ENCODE results near the gene MBNL2.

Gene MBNL2

GRCh38 chr13:97381189-97381588 lies 159.1 kb downstream of the MBNL2 start:
- DNase-seq (ENCODE audit: low read depth, low spot score) = no peak

DNA sequence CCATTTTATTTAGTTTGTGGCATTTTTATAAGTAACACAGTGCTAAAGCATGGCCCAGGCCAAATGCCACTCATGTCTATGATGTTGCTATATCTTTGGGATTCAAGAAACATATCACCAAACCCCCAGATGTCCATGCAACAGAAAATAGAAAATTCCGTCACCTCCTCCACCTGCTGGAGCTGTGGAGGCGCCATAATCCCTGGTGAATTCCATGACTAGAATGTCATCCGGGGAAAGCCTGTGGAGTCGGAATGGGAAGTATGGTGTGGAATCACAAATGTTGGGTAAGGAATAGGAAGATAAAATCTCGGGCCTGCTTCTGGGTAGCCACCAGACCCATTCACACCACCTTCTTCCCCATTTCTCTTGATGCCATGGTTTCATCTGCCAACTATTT lies 160.1 kb downstream of the MBNL2 start:
- DNase-seq (ENCODE audit: low read depth, low spot score) = no peak

DNA sequence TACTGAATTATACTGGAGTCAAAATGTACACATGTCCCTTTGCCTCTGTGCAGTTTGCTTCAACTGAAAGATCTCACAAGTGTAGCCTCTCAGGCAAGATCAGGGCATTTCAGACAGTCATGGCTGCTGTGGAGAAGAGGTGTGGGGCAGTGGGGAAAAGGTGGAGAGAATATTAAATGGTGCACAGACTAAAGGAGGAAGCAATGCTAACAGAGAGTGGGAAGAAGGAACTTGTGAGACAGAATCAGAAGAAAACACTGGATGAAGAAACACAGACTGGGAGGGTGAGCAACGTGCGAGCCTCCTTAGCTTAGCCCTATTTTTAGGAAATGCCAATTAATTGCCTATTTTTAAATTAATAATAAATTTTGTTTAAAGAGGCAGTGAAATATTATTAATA lies 162.2 kb downstream of the MBNL2 start:
- DNase-seq (ENCODE audit: low read depth, low spot score) = no peak

DNA sequence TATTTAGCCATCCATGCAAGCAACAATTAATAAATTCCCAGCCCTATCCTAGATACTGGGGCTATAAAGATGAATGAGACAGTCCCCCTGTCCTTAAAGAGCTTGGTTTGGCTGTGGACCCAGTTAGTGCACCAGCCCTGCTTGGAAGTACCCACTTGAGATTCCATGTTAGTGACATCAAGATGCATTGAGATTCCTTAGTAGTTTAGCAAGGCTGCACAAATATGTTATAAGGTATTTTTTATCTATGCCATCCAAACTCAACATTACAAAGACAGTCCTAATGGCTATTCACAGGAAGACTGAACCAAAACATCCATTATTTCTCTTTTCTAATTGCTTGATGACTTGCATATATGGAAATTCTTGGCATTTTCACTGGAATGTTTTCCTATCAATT lies 163.0 kb downstream of the MBNL2 start:
- DNase-seq (ENCODE audit: low read depth, low spot score) = no peak

GRCh38 chr13:97385854-97386253 lies 163.7 kb downstream of the MBNL2 start:
- no peak for DNase-seq (ENCODE audit: low read depth, low spot score)

- DNase-seq (ENCODE audit: low read depth, low spot score) = no peak
Observed at GRCh38 chr13:97386801-97387484, 164.8 kb downstream of the MBNL2 start.

DNA sequence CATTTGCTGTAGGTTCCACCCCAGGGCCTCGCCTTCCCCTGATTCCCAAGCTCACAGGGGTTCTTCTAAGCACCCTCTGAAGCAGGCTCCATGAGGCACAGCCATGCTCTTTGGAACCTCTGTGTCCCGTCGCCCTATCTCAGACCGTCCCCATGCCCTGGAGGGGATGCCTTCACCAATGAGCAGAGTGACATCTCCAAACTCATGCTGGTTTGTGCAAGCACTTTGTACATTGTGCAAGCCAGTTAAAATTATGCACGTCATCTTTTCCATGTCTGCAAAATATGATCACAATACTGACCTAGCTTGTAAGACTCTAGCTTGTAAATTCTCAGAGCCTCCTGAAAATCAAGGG lies 165.3 kb downstream of the MBNL2 start:
- DNase-seq (ENCODE audit: low read depth, low spot score) = no peak

- no peak for DNase-seq (ENCODE audit: low read depth, low spot score)
Observed at GRCh38 chr13:97387890-97388289, 165.8 kb downstream of the MBNL2 start.

GRCh38 chr13:97388373-97388772 lies 166.2 kb downstream of the MBNL2 start:
- no peak for DNase-seq (ENCODE audit: low read depth, low spot score)

- no peak for DNase-seq (ENCODE audit: low read depth, low spot score)
Observed at GRCh38 chr13:97390941-97391600, 168.9 kb downstream of the MBNL2 start.

DNA sequence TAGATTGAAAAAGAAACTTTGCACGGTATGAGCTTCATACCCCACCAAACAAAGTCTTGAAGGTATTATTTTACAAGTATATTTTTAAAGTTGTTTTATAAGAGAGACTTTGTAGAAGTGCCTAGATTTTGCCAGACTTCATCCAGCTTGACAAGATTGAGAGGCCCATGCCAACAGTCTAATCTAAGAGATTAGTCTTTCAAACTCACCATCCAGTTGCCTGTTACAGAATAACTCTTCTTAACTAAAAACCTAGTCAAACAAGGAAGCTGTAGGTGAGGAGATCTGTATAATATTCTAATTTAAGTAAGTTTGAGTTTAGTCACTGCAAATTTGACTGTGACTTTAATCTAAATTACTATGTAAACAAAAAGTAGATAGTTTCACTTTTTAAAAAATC lies 169.9 kb downstream of the MBNL2 start:
- no peak for DNase-seq (ENCODE audit: low read depth, low spot score)

DNA sequence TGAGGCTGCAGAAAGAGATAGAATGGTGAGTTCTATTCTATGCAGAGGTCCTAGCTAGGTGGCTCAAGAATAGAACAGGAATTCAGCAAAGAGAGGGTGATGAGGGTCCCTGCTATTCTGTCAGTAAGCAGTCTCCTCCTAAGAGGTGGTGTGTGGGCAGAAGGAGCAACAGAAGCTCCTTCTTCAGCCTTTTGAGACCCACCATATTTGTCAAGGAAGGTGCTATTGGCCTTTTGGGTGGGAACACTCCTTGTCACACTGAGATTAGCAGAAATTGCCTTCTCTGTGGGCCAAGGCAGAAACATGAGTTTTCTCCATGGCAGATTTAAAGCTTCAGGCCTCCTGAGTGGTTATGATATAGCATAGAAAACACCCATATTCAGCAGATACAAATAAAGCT lies 172.4 kb downstream of the MBNL2 start:
- DNase-seq (ENCODE audit: low read depth, low spot score) = no peak

DNA sequence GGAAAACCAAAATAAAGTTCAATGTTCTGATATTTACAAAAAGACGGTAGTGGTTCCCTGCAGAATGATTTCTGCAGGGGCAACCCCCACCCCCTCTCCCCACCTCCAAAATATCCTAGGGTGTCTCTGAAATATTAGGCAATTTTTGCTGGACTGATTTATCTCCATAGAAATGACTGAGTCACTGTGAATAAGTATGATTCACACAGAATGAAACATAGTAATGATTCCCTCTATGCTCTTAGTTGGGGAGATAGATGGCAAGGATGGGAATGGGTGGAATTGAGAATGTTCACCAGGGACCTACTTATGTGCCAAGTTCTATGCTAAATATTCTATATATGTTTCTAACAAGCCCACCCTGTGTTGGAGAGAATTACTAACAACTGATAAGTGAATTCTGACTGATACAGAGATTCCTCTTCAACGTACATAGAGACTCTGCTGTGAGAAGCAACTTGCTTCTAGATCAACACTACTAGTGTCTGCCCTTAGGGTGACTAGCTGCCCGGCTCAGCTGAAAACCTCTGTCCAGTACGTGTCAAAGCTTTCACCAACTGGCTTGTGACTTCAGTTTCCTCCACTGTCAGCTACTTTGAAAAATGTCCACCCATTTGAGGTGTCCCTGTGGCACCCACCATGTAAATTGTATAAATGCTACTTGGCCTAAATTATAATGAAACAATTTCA lies 173.5 kb downstream of the MBNL2 start:
- no peak for DNase-seq (ENCODE audit: low read depth, low spot score)

GRCh38 chr13:97397267-97397666 lies 175.1 kb downstream of the MBNL2 start:
- no peak for DNase-seq (ENCODE audit: low read depth, low spot score)

DNA sequence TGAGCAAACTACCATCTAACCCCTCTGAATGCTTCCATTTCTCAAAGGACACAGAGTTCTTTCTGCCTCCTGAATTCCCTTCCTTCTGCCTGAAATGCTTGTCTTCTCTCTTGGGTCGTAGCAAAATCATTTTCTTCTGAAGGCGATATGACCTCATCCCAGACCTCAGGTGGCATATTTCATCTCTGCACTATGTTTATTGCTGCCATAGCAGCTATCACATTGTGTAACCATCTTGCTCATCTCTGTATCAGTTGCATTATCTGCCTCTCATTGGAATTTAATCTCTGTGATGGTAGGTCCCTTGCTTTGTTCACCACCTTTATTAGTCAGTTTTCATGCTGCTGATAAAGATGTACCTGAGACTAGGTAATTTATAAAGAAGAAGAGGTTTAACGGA lies 179.3 kb downstream of the MBNL2 start:
- DNase-seq (ENCODE audit: low read depth, low spot score) = no peak

- no peak for DNase-seq (ENCODE audit: low read depth, low spot score)
Observed at GRCh38 chr13:97403893-97404750, 182.0 kb downstream of the MBNL2 start.

- DNase-seq (ENCODE audit: low read depth, low spot score) = no peak
Observed at GRCh38 chr13:97407540-97407939, 185.4 kb downstream of the MBNL2 start.

DNA sequence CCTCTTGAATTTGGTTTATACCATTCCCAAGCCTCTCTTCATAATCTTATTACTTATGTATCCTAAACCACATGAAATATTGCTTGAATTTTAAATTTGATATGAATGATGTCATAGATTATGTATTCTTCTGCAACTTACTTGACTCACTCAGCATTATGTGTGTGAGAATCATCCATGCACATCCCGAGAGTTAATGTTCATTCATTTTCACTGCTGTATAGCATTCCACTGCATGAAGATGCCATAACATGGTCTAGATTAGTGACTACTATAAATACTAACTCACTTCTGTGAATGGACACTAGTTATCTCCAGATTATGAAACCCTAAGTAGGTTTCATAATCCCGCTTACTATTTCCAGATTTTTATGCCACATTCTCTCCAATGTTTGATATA lies 186.8 kb downstream of the MBNL2 start:
- DNase-seq (ENCODE audit: low read depth, low spot score) = no peak

- no peak for DNase-seq (ENCODE audit: low read depth, low spot score)
Observed at GRCh38 chr13:97411984-97412383, 189.9 kb downstream of the MBNL2 start.

- DNase-seq (ENCODE audit: low read depth, low spot score) = no peak
Observed at GRCh38 chr13:97413694-97414093, 191.6 kb downstream of the MBNL2 start.

- DNase-seq (ENCODE audit: low read depth, low spot score) = no peak
Observed at GRCh38 chr13:97414392-97414791, 192.3 kb downstream of the MBNL2 start.

DNA sequence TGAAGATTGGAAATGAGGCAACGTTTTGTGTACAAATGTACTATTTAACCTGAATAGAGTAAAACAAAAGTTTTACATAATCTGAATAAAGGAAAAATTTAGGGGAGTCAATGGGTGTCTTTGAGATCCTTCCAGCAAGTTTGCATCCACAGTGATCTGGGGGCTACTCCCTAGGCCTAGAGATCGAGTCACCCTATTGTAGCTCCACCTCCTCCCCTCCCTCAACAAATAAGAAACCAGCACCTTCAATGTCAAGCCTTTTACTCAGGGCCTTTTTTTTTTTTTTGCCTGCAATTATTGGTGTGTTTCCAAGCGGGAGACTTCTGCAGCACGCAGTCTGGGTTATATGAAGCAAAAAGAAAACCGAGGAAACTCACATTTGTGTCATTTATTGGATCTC lies 195.6 kb downstream of the MBNL2 start:
- DNase-seq (ENCODE audit: low read depth, low spot score) = no peak

Measured in ELF-1 (cell line).